Activated CD8-positive, alpha-beta memory T cell treated with anti-CD3 and anti-CD28 coated beads, Interleukin-2, amount 50 U/mL, for 4 hours (primary cell): ENCODE results near the gene RIPPLY3.
A peak's percentile ranks its signal among the peaks of the same experiment; 100 is the strongest.
"Not testable (repeated sequence)": the region's sequence is repeated elsewhere in the genome, so short reads cannot be mapped to it uniquely, and the experiment has no call there.

Experiments
- DNase-seq: peaks from one replicate; pipeline ENCODE4 v3.0.0-alpha.2; 2020

The RIPPLY3 gene

DNA sequence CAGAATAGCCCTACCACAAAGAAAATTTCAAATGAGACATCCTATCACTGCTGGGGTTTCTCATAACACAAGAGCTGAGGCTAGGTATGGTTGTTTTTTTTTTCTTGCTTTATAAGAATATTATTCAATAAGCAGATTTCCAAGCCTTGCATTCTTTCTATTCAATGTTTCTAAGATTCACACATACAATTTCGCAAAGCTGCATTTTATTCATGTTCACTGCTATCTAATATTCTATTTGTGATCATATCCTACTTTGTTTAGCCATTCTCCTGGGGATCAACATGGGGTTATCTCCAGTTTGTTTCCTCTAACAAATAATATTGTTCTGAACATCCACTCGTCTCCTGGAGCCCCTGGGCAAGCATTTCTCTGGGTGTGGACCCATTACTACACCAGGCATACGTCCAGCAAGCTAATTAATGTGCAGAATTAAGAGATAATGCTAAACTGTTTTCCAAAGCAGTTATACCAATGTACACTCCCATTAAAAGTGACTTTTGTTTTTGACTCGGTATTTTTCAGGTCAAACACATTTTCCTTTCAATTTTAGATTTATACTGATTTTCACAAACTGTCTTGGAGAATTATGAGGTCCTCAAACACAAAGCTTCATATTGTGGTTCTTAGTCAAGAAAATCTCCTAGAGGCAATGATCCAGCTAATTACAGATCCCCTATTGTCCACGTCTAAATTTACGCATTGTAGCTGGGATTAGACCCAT is 24.4 kb upstream of the RIPPLY3 start:
- DNase-seq = no peak

DNA sequence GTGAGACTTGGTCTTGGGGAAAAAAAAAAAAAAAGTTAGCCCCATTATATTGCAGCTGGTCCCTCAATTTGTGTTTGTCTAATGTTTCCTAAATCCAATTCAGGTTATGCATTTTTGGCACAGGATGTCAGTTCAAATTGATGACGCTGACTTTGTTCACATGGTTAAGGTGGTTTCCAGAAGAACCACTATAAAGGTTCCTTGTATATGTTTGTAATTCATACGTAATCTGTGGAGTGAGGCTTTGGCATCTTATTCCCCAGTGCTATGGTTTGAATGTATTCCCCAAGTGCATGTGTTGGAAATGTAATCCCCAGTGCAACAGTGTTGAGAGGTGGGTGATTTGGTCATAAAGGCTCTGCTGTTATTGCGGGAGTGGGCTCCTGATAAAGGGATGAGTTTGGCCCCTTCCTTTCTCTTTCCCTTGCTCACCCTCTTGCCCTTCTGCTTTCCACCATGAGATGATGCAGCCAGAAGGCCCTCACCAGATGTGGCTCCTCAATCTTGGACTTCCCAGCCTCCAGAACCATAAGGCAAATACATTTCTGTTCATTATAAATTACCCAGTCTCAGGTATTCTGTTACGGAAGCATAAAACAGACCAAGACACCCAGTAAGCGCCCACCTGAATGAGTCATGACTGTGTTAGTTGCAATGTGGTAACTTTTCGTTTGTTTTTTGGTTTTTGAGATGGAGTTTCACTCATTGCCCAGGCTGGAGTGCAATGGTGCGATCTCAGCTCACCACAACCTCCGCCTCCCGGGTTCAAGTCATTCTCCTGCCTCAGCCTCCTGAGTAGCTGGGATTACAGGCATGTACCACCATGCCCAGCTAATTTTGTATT is 20.5 kb upstream of the RIPPLY3 start:
- peak; percentile 26 for DNase-seq

DNA sequence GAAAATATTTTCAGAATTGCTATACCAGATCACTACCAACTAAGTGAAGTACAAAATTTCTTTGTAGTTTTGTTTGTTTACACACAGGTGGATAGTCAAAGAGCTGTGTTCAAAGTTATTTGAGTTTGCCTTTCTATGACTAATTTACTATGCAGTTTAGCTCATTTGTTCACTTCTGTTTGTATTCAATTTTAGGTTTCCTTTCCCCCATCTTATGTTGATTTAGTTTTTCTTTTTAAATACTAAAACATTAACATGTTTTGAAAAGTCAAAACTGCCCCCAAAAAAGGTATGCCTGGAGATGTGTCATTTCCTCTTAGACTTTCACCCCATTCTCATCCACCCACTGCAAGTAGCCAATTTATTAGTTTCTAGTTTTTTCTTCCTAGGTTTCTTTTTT is 18.7 kb upstream of the RIPPLY3 start:
- DNase-seq = no peak

DNA sequence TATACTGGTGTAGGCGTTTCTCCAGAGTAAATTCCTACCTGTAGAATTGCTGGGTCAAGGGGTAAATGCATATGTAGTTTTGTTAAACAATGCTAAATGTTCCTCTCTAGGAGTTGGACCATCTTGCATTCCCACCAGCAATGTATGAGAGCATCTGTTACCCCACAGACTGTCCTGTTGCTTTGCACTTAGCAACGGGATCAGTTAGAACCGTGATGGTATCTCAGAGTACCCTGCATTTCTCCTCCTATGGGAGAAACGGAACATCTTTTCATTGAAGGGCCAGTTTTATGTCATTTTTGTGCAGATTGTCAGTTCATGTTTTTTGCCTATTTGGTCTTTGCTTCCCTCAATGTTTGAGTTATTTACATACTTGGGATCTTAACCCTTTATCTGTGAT is 18.0 kb upstream of the RIPPLY3 start:
- DNase-seq = no peak

DNA sequence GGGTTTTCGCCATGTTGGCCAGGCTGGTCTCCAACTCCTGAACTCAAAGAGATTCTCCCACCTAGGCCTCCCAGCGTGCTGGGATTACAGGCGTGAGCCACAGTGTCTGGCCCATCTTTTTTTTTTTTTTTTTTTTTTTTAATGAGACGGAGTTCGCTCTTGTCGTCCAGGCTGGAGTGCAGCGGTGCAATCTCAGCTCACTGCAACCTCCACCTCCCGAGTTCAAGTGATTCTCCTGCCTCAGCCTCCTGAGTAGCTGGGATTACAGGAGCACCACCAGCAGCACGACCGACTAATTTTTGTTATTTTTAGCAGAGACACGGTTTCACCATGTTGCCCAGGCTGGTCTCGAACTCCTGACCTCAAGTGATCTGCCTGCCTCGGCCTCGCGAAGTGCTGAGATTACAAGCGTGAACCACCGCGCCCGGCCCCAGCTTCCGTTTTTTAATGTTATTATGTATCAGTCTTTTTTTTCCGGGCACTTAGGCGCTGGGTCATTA is 17.3 kb upstream of the RIPPLY3 start:
- not testable (repeated sequence) for DNase-seq

DNA sequence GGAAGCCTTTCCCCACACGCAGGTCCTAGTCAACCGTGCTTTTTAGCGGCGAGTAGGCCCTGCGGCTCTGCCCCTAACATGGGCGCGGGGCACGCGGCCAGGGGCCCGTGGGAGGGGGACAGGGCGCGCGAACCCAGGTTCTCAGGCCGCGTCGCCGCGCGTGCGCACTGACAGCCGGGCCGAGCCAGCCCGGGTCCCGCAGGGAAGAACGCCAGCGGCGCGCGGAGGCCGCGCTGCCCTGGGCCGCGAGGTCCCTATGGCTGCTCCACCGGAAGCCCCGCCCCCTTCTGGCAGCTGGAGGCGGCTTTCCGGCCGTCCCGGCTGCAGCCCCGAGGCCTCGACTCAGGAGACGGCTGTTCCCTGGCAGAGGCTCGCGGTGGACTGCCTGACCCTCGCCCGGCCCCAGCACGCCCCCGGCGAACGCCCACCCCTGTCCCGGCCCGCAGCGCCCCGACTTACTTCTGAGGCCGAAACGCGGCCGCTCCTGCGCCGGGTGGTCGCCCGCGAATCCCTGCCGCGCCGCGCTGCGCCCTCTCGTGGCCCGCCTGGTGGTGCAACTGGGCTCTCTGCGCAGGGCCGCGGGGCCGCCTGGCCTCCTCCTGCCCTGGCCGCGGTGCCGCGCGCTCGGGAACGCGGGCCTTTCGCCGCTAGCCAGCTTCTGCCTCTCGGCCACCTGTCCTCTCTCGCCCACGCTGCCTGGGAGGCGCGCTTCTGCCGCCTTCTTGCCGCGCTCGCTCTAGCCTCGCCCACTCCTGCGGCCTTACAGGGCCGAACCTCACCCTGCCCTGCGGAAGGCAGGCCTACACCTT is 16.6 kb upstream of the RIPPLY3 start:
- peak; percentile 88 for DNase-seq

DNA sequence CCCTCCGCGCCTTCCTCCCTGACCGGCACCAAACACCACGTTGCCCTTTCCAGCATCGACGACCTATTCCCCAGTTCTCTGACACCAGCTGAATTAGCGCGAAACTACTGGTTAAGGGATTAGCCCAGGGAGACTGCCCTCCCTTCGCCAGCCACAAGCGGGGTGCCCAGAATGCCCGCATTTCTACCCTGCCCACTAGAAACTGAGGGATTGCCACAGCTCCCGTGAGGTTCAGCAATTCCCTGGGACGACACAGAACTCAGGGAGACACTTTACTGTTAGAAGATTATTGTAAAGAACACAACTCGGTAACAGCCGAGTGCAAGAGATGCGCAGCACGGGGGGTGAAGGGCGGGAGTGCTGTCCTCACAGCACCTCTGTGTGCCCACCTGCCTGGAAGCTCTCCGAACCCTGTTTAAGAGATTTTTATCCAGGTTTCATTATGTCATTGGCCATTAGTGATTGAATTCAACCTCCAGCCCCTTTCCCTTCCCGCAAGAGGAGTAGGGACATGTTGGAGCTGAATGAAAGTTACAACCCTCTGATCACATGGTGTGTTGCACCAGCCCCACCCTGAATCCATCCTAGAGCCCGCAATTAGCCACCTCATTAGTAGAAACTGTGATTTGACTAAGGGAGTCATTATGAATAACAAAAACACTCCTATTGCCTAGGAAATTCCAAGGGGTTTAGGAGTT is 15.8 kb upstream of the RIPPLY3 start:
- no peak for DNase-seq

DNA sequence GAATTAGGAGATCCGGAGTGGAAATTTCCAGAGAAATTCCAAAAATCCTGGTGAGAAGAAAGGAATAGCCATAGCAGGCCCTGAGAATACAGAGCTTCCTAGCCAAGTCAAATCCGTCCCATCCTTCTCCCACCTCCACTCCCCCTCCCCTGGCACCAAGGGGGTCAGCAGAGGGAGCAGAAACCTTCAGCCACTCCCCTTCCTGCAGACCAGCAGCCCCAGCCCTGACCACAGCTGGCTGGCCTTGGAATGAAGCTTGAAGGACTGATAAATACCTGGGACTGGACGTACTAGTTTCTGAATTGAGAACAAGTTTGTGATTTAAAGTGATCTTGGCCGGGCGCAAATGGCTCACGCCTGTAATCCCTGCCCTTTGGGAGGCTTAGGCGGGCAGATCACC is 13.8 kb upstream of the RIPPLY3 start:
- no peak for DNase-seq

DNA sequence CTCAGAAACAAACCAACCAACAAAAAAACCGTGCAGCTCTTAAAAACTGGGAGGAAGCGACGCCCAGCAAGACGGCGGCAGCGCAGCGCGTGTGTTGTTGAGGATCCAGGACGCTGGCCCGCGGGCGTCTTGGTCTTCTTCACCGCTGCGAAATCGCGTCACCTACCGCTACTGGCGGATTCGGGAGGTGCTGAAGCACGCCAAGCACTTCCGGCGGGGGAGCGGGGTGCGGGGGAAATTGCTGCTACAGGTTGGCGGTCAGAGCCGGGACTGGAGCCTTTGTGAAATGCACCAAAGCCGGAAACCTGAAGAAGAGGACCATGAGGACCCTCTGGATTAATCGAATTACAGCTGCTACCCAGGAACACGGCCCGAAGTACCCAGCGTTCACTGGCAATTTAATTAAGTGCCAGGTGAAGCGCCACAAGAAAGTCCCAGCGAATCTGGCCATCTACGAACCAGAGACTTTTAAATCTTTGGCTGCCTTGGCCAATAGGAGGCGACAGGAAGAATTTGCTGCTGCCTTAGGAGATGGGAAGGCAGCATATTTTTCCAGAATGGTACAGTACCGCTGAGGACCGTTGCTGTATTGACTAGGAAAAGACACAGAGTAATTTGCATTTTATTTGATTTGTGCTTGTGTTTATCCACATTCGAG is 11.9 kb upstream of the RIPPLY3 start:
- DNase-seq = no peak

DNA sequence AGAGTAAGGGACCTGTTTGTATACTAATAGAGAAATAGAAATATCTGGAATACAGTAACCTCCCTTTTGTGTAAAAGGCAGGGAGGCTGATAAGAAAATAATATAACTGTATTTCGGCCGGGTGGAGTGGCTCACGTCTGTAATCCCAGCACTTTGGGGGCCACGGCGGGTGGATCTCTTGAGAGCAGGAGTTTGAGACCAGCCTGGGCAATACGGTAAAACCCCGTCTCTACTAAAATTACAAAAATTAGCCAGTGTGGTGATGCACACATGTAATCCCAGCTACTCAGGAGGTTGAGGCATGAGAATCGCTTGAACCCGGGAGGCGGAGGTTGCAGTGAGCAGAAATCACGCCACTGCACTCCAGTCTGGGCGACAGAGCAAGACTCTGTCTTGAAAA is 11.2 kb upstream of the RIPPLY3 start:
- DNase-seq = not testable (repeated sequence)

DNA sequence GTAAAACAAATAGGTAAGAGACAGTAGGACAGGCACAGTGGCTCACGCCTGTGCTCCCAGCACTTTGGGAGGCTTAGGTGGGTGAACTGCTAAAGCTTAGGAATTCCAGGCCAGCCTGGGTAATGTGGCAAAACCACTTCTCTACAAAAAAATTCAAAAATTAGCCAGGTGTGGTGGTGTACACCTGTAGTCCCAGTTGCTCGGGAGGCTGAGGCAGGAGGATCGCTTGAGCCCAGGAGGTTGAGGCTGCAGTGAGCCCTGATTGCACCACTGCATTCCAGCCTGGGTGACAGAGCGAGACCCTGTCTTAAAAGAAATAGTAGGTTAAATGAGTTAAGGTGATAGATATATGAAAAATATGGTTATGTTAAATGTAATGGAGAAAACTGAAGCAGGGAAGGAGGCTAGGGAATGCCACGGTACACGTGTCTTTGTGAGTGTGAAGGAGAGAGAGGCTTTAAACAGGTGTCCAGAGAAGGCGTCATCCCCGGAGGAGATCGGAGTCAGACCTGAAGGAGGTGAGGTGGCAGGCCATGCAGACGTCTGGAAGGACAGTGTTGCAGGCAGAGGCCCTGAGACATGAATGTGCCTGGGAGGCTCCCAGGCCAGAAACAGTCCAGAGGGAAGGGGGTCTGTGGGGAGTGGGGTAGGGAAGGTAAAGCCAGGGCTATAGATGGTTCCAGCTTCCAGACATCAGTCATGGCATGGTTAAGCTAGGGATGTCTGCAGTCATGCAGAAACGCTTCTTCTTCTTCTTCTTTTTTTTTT is 7.2 kb upstream of the RIPPLY3 start:
- DNase-seq = no peak

DNA sequence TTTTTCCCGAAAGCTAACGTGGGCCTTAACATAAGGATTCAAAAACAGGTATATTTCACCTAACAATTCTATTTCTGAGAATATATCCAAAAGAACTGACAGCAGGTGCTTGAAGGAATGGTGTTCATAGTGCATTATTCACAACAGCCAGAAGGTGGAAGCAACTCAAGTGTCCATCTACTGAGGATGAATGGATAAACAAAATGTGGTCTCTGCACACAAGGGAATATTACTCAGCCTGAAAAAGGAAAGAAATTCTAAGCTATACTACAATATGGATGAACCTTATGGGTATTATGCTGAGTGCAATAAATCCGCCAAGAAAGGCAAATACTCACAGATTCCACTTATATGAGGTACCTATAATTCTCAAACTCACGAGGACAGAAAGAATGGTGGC is 6.1 kb upstream of the RIPPLY3 start:
- no peak for DNase-seq

DNA sequence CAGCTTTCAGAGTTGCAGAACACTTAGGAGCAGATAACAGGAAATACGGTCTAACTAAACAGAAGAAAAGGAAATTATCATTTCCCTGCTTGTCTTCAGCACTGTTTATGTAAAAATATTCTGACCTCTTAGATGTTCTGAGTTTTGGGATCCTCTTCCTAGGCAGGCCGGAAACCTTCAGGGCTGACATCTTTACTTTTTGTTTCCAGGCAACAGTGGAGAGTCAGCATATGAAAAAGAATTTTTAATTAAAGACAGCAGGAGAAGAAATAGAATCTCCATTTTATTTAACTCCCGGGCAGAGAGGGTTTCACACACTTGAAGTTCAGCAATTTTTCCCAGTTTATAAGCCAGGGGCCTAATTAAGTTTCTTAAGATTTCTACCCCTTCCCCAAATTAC is 5.1 kb upstream of the RIPPLY3 start:
- DNase-seq = no peak

DNA sequence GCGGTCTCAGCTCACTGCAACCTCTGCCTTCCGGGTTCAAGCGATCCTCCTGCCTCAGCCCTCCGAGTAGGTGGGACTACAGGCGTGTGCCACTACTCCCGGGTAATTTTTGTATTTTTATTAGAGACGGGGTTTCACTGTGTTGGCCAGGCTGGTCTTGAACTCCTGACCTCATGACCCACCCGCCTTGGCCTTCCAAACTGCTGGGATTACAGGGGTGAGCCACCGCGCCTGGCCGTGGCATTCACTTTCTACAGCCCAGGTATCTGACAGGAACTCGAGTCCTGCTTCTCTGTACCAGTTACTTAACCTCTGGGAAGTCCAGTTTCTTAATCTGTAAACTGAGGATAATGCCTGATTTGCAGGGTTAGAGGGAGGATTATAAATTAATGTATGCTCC is 3.7 kb upstream of the RIPPLY3 start:
- not testable (repeated sequence) for DNase-seq

DNA sequence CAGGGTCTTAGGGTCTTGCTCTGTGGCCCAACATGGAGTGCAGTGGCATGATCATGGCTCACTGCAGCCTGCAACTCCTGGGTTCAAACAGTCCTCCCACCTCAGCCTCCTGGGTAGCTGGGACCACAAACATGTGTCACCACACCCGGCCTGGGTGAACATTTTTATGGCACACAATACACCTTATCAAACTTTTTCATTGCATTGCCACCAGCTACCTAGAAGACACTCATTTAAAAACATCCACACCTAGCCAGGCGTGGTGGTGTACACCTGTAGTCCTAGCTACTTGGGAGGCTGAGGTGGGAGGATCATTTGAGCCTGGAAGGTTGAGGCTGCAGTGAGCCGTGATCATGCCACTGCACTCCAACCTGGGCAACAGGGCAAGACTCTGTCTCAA is 2.6 kb upstream of the RIPPLY3 start:
- DNase-seq = not testable (repeated sequence)

DNA sequence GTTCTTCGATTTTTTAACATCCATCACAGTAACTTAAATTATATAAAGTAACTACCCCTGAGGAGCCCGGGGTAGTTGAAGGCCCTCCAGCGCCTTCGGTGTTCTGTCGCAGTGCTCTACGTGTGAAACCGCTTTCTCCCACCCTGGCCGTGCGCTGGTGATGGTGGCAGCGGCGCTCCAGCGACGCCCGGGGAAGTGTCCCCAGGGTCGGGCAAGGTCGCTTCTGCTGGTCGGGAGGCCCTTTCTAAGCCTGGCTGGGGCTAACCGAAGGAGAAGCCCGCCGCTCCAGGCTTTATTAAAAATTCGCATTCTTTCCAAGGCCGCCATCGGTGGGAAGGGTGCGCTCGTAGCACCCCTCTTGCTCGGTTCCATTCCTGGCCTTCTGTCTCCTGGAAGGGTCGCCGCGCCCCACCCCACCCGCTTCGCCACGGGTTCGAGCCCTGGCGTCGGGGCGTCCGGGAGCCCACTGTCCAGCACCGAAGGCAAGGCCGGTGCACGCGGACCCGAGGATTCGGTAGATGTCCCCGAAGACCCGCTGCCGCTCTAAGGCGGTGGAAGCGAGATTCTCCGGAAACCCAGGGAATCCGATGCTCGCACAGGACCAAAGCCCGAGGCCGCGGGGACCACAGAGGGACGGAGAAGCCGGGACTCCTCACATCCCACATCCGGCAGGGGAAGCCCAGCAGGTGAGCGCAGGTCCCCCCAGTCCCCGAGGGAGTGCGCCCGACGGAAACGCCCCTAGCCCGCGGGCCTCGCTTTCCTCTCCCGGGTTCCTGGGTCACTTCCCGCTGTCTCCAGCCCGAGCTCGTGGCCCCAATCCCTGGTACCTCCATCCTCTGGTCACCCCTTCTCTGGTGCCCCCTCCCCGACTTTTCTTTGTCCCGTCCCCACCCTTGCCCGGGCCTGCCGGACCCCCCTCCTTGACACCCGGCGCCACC is 685 bp upstream of the RIPPLY3 start:
- no peak for DNase-seq

DNA sequence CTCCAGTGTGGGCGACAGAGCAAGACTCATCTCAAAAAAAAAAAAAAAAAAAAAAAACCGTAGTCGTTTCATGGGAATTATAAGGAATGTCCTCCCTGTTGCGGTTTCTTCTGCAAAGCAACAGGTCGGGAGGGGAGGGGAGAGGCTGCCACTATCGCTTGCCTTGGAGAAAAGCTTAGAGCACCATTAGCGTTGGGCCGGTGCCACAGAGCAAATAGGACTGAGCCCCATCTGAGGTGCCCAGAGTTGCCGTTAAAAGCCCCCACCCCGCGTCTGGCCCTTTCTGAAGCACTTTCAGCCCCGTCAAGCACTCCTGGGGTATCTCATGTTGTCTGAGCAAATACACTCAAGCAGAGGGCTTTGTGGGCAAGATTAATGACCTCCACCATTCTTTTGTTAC is 2.2 kb downstream of the RIPPLY3 start:
- DNase-seq = no peak

DNA sequence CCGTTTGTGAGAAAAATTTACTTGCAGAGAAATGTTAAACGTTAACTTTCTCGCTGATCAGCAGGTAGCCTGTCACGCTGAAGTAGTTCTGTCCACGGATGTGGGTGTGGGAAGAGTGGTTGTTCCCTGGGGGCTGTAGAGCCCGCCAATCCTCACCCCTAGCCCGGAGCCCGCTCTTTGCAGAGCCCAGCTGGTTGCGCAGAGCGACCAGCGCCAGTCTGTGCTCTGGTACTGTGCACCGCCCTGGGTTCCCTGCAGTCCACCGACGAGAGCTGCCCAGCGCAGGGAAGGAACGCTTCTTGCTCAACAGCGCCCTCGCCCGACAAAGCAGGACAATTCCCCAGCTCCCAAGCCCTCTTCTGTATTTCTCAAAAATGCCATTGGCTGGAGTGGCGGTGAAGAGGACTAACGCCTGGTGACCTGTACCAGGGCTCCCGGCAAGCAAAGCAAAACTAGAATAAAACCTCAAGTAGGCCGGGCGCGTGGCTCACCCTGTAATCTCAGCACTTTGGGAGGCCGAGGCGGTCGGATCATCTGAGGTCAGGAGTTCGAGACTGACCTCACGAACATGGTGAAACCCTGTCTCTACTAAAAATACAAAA is 3.3 kb downstream of the RIPPLY3 start:
- DNase-seq = peak; percentile 79

DNA sequence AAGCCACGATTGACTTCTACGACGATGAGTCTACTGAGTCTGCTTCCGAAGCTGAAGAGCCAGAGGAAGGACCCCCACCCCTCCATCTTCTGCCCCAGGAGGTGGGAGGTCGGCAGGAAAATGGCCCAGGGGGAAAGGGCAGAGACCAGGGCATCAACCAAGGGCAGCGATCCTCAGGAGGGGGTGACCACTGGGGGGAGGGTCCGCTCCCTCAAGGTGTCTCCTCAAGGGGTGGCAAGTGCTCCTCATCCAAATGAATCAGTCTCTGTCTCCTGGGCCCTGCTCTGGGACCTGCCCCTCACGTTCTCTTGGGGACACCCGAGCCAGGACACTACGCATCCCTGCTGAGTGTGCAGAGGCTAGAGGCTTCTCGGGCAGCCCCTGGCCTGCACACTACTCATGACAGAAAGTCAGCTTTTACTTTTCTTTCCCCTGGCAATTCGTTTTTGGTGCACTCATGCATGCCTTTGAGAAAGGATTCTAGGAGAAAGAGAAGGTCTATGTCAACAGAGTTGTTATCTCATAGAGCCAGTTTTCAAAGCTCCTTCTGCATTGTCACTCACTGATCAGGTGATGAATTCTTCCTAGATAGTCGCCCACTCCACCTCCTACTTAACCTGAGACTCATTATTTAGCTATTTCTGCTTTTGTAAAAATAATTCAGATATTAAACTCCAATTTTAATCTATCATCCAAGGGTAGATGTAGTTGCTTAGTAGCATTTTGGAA is 11.6 kb downstream of the RIPPLY3 start:
- DNase-seq = no peak
